ENCODE data around the gene SNAI1. TPM values are rescaled to one million over a fixed set of nuclear protein-coding genes. Genes with fewer than 3 reads are reported as not detected.

SNAI1 gene
- total and polyA plus RNA-seq, 2 of the 4 experiments (the other 2 are of a cell fraction), result 0.54 to 13.7 TPM

GRCh38 chr20:49982072-49982345, 771 bp upstream of the SNAI1 start:
- H3K4me3 ChIP-seq (ENCODE audit: insufficient read depth, low read depth, low read length), result no peak overlapping the region
- peak overlapping the region; percentile 47 for H3K4me2 ChIP-seq (ENCODE audit: low read depth, low read length)
- H2AK5ac ChIP-seq (ENCODE audit: low read depth, low read length), result peak overlapping the region; percentile 88
- peaks cover 3% of the 10 kb centered on the region for H3K36me3 ChIP-seq (ENCODE audit: control insufficient read depth, insufficient read depth, low read length)
- WGBS, 2 experiments (ENCODE audit: extremely low coverage in 2 of 2, insufficient read length in 1 of 2), result 20% methylated on average over 1 of the region's 12 CpGs; no CpG with 5 or more reads in 1 of the 2 experiments
- no peak overlapping the region for H4K91ac ChIP-seq (ENCODE audit: insufficient read depth, low read depth, low read length)
- H3K79me1 ChIP-seq (ENCODE audit: low read depth in 1 of 2, low read length in 2 of 2), result peaks cover 3 to 42% of the 10 kb centered on the region in 2 experiments; a peak in 2 of 4 replicates
- no peak overlapping the region for H3K23ac ChIP-seq (ENCODE audit: low read depth, low read length)
- H4K20me1 ChIP-seq (ENCODE audit: insufficient read depth, low read length), result peaks cover 7% of the 10 kb centered on the region
- peak overlapping the region; percentile 44 for H2AK9ac ChIP-seq (replicated peaks; ENCODE audit: low read depth, low read length, poor library complexity)
- peak overlapping the region; percentile 34 for H3K4ac ChIP-seq (ENCODE audit: low read depth, low read length)
- H3K27ac ChIP-seq (ENCODE audit: insufficient read depth, low read length), result no peak overlapping the region
- no peaks in the 10 kb centered on the region for H3K27me3 ChIP-seq (ENCODE audit: control insufficient read depth, insufficient read depth, low read length)
- H3K56ac ChIP-seq (ENCODE audit: extremely low read depth, insufficient read depth, low read length), result no peak overlapping the region
- peaks cover 6% of the 10 kb centered on the region; the same call in 1 of the 2 replicates for H3K9me1 ChIP-seq (ENCODE audit: insufficient read depth, low read length)
- H2BK120ac ChIP-seq (ENCODE audit: low read depth, low read length), result no peak overlapping the region
- dilution Hi-C loops (cut with HindIII; ENCODE audit: low sequenced_read_pairs, unreplicated experiment) (no loop called here), in situ Hi-C loops (cut with MboI; ENCODE audit: low sequenced_read_pairs) (loop anchor here (5.0 kb wide), 2 partner anchors 90 to 195 kb away; no protein-coding TSS in a partner anchor), intact Hi-C loops (cut with micrococcal nuclease) (loop anchor here (2.0 kb wide), 1 partner anchor 187 kb away; no protein-coding TSS in a partner anchor)
- TF ChIP-seq BHLHE40 (IDR thresholded peaks at IDR 0.05; ENCODE audit: low read depth, low read length) (no peak), RCOR1 (IDR thresholded peaks at IDR 0.05; ENCODE audit: insufficient replicate concordance, low read length) (no peak), MAFK (IDR thresholded peaks at IDR 0.05; ENCODE audit: low read depth, low read length) (no peak), MXI1 (IDR thresholded peaks at IDR 0.05; ENCODE audit: borderline replicate concordance, low read depth, low read length) (no peak), POLR2A (IDR thresholded peaks at IDR 0.05; ENCODE audit: low read depth, low read length) (no peak), SMC3 (IDR thresholded peaks at IDR 0.05; ENCODE audit: low read depth, low read length) (no peak), ELK1 (IDR thresholded peaks at IDR 0.05; ENCODE audit: borderline replicate concordance, low read depth, low read length) (no peak), FOS (IDR thresholded peaks at IDR 0.05; ENCODE audit: low read depth, low read length) (no peak), RFX5 (IDR thresholded peaks at IDR 0.05; ENCODE audit: low read depth, low read length) (no peak)
- no peak overlapping the region for H3K9ac ChIP-seq (ENCODE audit: low read depth, low read length)
- ATAC-seq (ENCODE audit: low read depth) (no peak), DNase-seq (no peak)
- no peak overlapping the region for H3K18ac ChIP-seq (ENCODE audit: low read depth, low read length)
- H2BK15ac ChIP-seq (ENCODE audit: low read depth, low read length), result no peak overlapping the region
- H3K4me1 ChIP-seq (ENCODE audit: control insufficient read depth, insufficient read depth, low read length), result peaks cover 20% of the 10 kb centered on the region
- H4K8ac ChIP-seq (ENCODE audit: low read depth in 2 of 2, low read length in 2 of 2), result no peak overlapping the region
- CTCF ChIA-PET, result interaction anchor here (7.0 kb wide), 1 partner anchor 90 kb away, joined by 98 read pairs; no protein-coding TSS in a partner anchor
- no peak overlapping the region for H3K14ac ChIP-seq (replicated peaks; ENCODE audit: low read depth, low read length)
- POLR2A ChIA-PET (ENCODE audit: unreplicated experiment), result no interaction called here
- BruUV-seq (replicated peaks), result no TSS peak
- H2AFZ ChIP-seq (replicated peaks; ENCODE audit: low read length, poor library complexity), result peak overlapping the region; percentile 82
- no peak overlapping the region for H2BK20ac ChIP-seq (ENCODE audit: low read depth, low read length)
- no peak overlapping the region for H4K5ac ChIP-seq (ENCODE audit: low read depth, low read length)
- H3K9me3 ChIP-seq (ENCODE audit: control insufficient read depth, insufficient read depth, low read length), result no peaks in the 10 kb centered on the region
- H2BK5ac ChIP-seq (ENCODE audit: low read depth, low read length, poor library complexity, severe bottlenecking), result no peak overlapping the region

Measured in IMR-90 (cell line).